Right kidney (tissue), 1 donor: ENCODE measurements around the gene JAM3.
"Not testable (repeated sequence)": the region's sequence is repeated elsewhere in the genome, so short reads cannot be mapped to it uniquely, and the experiment has no call there.

ENCODE experiments used
- DNase-seq: peaks from one replicate; pipeline ENCODE4 v3.0.0-alpha.2; 2016

The JAM3 gene

DNA sequence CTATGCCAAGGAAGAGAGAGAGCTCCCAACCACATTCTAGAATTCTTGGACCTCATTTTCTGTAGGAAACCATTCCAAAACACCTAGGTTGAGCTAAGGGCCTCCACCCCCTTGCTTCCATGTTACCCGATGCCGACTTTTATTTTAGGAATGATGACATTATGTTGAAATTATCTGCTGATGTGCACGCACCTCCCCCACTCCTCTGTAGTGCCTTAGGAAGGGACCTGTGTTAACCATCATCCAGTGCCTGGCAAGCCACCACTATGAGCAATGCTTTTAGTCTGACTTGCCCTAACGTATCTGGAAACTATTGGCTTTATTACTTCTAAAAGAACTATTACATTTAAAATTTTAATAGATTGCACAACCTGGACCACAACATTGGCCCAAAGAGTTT lies 112.8 kb downstream of the JAM3 start:
- DNase-seq: no peak

DNA sequence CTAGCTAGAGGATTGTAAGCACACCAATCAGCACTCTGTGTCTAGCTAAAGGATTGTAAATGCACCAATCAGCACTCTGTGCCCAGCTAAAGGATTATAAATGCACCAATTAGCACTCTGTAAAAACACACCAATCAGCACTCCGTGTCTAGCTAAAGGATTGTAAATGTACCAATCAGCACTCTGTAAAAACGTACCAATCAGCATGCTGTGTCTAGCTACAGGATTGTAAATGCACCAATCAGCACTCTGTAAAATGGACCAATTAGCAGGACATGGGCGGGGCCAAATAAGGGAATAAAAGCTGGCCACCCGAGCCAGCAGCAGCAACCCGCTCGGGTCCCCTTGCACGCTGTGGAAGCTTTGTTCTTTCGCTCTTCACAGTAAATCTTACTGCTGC lies 119.2 kb downstream of the JAM3 start:
- DNase-seq: not testable (repeated sequence)

DNA sequence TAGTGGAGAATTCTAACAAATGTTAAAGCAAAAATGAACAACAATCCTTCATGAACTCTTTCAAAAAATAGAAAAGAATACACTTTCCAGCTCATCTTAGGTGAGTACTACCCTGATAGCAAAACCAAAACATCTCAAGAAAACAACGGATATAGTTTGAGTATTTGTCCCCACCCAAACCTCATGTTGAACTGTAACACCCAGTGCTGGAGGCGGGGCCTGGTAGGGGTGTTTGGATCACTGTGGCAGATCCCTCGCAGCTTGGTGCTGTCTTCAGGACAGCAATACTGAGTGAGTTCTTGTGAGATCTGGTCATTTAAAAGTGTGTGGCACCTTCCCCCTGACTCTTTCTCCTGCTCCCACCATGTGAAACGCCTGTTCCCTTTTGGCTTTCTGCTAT lies 127.9 kb downstream of the JAM3 start:
- DNase-seq: no peak

DNA sequence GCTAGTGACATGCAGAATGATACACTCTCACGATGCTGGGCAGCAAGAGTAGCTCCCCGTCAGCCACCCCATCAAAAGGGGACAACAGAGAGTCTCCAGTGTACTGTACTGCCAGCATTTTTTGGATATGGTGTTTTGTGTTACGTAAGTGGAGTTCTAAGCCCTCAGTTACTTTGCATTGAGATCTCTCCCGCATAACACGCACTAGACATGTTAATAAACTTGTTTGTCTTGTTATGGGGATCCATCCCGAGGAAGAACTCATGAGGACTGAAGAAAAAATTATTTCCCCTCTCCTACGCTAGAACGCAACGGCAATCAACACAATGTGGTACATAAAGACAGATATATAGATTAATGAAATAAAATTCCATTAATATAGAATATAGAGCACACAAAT lies 130.7 kb downstream of the JAM3 start:
- no peak for DNase-seq

DNA sequence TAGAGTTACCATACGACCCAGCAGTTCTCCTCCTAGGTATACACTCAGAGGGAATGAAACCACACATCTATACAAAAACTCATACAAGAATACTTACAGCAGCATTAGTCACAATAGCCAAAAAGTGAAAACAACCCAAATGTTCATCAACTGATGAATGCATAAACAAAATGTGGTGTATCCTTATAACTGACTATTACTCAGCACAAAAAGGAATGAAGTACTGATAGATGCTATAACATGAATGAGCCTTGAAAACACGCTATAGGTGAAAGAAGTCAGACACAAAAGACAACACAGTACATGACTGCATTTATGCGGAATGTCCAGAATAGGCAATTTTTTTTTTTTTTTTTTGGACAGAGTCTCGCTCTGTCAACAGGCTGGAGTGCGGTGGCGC lies 131.8 kb downstream of the JAM3 start:
- DNase-seq: no peak
